PC-9 (cell line): Measurements from ENCODE around the gene EPHA1. TPM values are rescaled to one million over a fixed set of nuclear protein-coding genes. Genes with fewer than 3 reads are reported as not detected.
A peak's percentile ranks its signal among the peaks of the same experiment; 100 is the strongest.

Experiments used
- BruUV-seq: library from RNA; stranded (reverse); fragments of 400-500 nt; replicated peaks from 2 replicates; lab custom pipeline; 2021; lab: Mats Ljungman, UMichigan
- CTCF ChIA-PET: fragments of 300-600 bp; sonication (Branson Sonifier 250); formaldehyde crosslinking; loops from one replicate; lab custom pipeline; 2022; ENCODE audit warnings: antibody characterized with exemption; lab: Charles Lee
- POLR2A ChIA-PET: fragments of 300-600 bp; sonication (Branson Sonifier 250); formaldehyde crosslinking; loops from one replicate; lab custom pipeline; 2022; ENCODE audit warnings: antibody characterized with exemption; ENCODE audit not compliant: unreplicated experiment; lab: Charles Lee
- DNase-seq, 2 experiments: peaks; one replicate each; pipeline versions ENCODE4 v3.0.0 to v3.0.0-alpha.2; 2015 to 2022; ENCODE audit warnings: mixed read lengths in 1 of 2
- H2AFZ ChIP-seq: fragments of 200-600 bp; sonication (generic); 2 replicates; pipeline ENCODE4 v1.8.1; 2017; ENCODE audit warnings: antibody characterized with exemption
- H3F3A ChIP-seq: fragments of 200-600 bp; sonication (generic); 2 replicates; pipeline ENCODE4 v1.8.1; 2017; ENCODE audit warnings: antibody characterized with exemption, mild to moderate bottlenecking, low read depth; ENCODE audit not compliant: insufficient read depth
- H3K27ac ChIP-seq: fragments of 200-600 bp; sonication (generic); 2 replicates; pipeline ENCODE4 v1.6.1; 2016; ENCODE audit warnings: mixed run types
- H3K27me3 ChIP-seq: fragments of 200-600 bp; sonication (generic); 2 replicates; pipeline ENCODE4 v1.6.1; 2016; ENCODE audit warnings: low read depth, mixed run types; ENCODE audit not compliant: insufficient read depth
- H3K36me3 ChIP-seq: fragments of 200-600 bp; sonication (generic); 2 replicates; pipeline ENCODE4 v1.6.1; 2016; ENCODE audit warnings: low read depth, mixed run types
- H3K4me1 ChIP-seq: fragments of 200-600 bp; sonication (generic); replicated peaks from 2 replicates; pipeline ENCODE4 v1.6.1; 2016; ENCODE audit warnings: mixed run types; ENCODE audit not compliant: insufficient read depth
- H3K4me2 ChIP-seq: fragments of 200-600 bp; sonication (generic); 2 replicates; pipeline ENCODE4 v1.6.1; 2017; ENCODE audit warnings: mixed run types
- H3K4me3 ChIP-seq: fragments of 200-600 bp; sonication (generic); 2 replicates; pipeline ENCODE4 v1.6.1; 2016; ENCODE audit warnings: mixed run types
- H3K79me2 ChIP-seq: fragments of 200-600 bp; sonication (generic); 2 replicates; pipeline ENCODE4 v1.6.1; 2017; ENCODE audit warnings: low read depth, mixed run types
- H3K9me2 ChIP-seq: fragments of 200-600 bp; sonication (generic); 2 replicates; pipeline ENCODE4 v1.8.1; 2017; ENCODE audit warnings: mild to moderate bottlenecking; ENCODE audit not compliant: insufficient read depth
- H3K9me3 ChIP-seq: fragments of 200-600 bp; sonication (generic); 2 replicates; pipeline ENCODE4 v1.8.1; 2016; ENCODE audit warnings: low read depth; ENCODE audit not compliant: insufficient read depth
- H4K20me1 ChIP-seq: fragments of 200-600 bp; sonication (generic); 2 replicates; pipeline ENCODE4 v1.8.1; 2017; ENCODE audit not compliant: insufficient read depth
- CTCF ChIP-seq: fragments of 200-600 bp; sonication (generic); conservative IDR thresholded peaks from 2 replicates; pipeline ENCODE4 v1.6.1; 2017; ENCODE audit warnings: mixed run types, antibody characterized with exemption, mild to moderate bottlenecking, moderate library complexity
- EZH2 ChIP-seq: fragments of 200-600 bp; sonication (generic); IDR thresholded peaks from 2 replicates; pipeline ENCODE4 v1.8.0; 2017; ENCODE audit warnings: antibody characterized with exemption, low read depth
- intact Hi-C: fragments of 100-400 bp; cut with micrococcal nuclease; formaldehyde crosslinking; loops from one replicate; pipeline ENCODE4 v1.10.0; 2022; ENCODE audit not compliant: unreplicated experiment
- total RNA-seq: library from RNA; stranded (reverse); gene quantifications from 2 replicates; pipeline ENCODE4 v1.2.3, GENCODE V29; 2021

The EPHA1 gene
- total RNA-seq, 1 experiment from 2014 or later: 35.5 TPM

- POLR2A ChIA-PET: interaction anchor here (0.6 kb wide), 1 partner anchor 99 kb away, joined by 4 read pairs; no protein-coding TSS in a partner anchor
- Histone ChIP-seq H3K4me1 (no peaks in the 10 kb centered on the region), H3K27me3 (no peaks in the 10 kb centered on the region), H3K9me2 (no peaks in the 10 kb centered on the region), H3F3A (0 out of 2 replicates have a peak, but pooled peaks cover 4% of the 10 kb centered on the region), H3K9me3 (no peaks in the 10 kb centered on the region), H3K36me3 (0 out of 2 replicates have a peak, but pooled peaks cover 13% of the 10 kb centered on the region), H4K20me1 (no peaks in the 10 kb centered on the region), H3K27ac (no peak overlapping the region), H2AFZ (no peak overlapping the region), H3K4me2 (no peak overlapping the region), H3K79me2 (no peaks in the 10 kb centered on the region), H3K4me3 (no peak overlapping the region)
- TF ChIP-seq EZH2: no peak
- TF ChIP-seq CTCF: 0 out of 2 replicates have a peak, but pooled peaks have one; percentile 17
- BruUV-seq: no TSS peak
- no peak for DNase-seq
- intact Hi-C loops: no loop called here
- CTCF ChIA-PET: no interaction called here
These were observed 13.2 kb downstream of the EPHA1 start for GRCh38 chr7:143395187-143396149.

- Histone ChIP-seq H4K20me1 (no peaks in the 10 kb centered on the region), H3K79me2 (no peaks in the 10 kb centered on the region), H3K9me3 (no peaks in the 10 kb centered on the region), H3K9me2 (no peaks in the 10 kb centered on the region), H3K36me3 (0 out of 2 replicates have a peak, but pooled peaks cover 18% of the 10 kb centered on the region), H2AFZ (no peak overlapping the region), H3K4me1 (no peaks in the 10 kb centered on the region), H3F3A (0 out of 2 replicates have a peak, but pooled peaks cover 4% of the 10 kb centered on the region), H3K4me3 (no peak overlapping the region), H3K4me2 (no peak overlapping the region), H3K27ac (no peak overlapping the region), H3K27me3 (no peaks in the 10 kb centered on the region)
- no TSS peak for BruUV-seq
- no peak for DNase-seq
- intact Hi-C loops: no loop called here
- no peak for TF ChIP-seq CTCF
- no peak for TF ChIP-seq EZH2
- ChIA-PET POLR2A (no interaction called here), CTCF (no interaction called here)
These were observed 13.9 kb downstream of the EPHA1 start for GRCh38 chr7:143394777-143395176.

GRCh38 chr7:143394068-143394467, 14.6 kb downstream of the EPHA1 start:
- no peak overlapping the region for H3K4me3 ChIP-seq
- H3F3A ChIP-seq: peaks cover 11% of the 10 kb centered on the region; the same call in 1 of the 2 replicates
- BruUV-seq: no TSS peak
- H2AFZ ChIP-seq: no peak overlapping the region
- no peaks in the 10 kb centered on the region for H3K4me1 ChIP-seq
- TF ChIP-seq CTCF: no peak
- no peak for TF ChIP-seq EZH2
- POLR2A ChIA-PET: interaction anchor here (0.6 kb wide), 1 partner anchor 25 kb away, joined by 3 read pairs; no protein-coding TSS in a partner anchor
- H3K27me3 ChIP-seq: no peaks in the 10 kb centered on the region
- no peak overlapping the region for H3K27ac ChIP-seq
- no peaks in the 10 kb centered on the region for H3K9me2 ChIP-seq
- no peaks in the 10 kb centered on the region for H4K20me1 ChIP-seq
- CTCF ChIA-PET: no interaction called here
- 0 out of 2 replicates have a peak, but pooled peaks cover 21% of the 10 kb centered on the region for H3K36me3 ChIP-seq
- DNase-seq: no peak
- no peaks in the 10 kb centered on the region for H3K9me3 ChIP-seq
- H3K4me2 ChIP-seq: no peak overlapping the region
- intact Hi-C loops: no loop called here
- no peaks in the 10 kb centered on the region for H3K79me2 ChIP-seq
